Trophoblast cell (in vitro differentiated cells and primary cell): ENCODE measurements around the gene TSHZ2.

ENCODE experiments used
- DNase-seq, 2 donors: peaks; one replicate each; pipeline ENCODE4 v3.0.0-alpha.2; 2016
- H2AFZ ChIP-seq: 2 replicates; pipeline ENCODE4 v1.6.1; 2013; ENCODE audit warnings: low read length, moderate library complexity, mild to moderate bottlenecking; ENCODE audit not compliant: insufficient read depth, poor library complexity
- H2AK5ac ChIP-seq: 2 replicates; pipeline ENCODE4 v1.6.1; 2013; ENCODE audit warnings: mild to moderate bottlenecking, low read length
- H2BK120ac ChIP-seq: 2 replicates; pipeline ENCODE4 v1.6.1; 2013; ENCODE audit warnings: low read length, mild to moderate bottlenecking, moderate library complexity; ENCODE audit not compliant: insufficient read depth, poor library complexity
- H2BK12ac ChIP-seq: 2 replicates; pipeline ENCODE4 v1.6.1; 2013; ENCODE audit warnings: mild to moderate bottlenecking, low read length, moderate library complexity
- H2BK5ac ChIP-seq: 2 replicates; pipeline ENCODE4 v1.6.1; 2013; ENCODE audit warnings: low read length, low read depth, moderate library complexity, mild to moderate bottlenecking; ENCODE audit not compliant: poor library complexity
- H3K14ac ChIP-seq: 2 replicates; pipeline ENCODE4 v1.6.1; 2013; ENCODE audit warnings: mild to moderate bottlenecking, low read length
- H3K18ac ChIP-seq: 2 replicates; pipeline ENCODE4 v1.6.1; 2013; ENCODE audit warnings: mild to moderate bottlenecking, low read length
- H3K23ac ChIP-seq: 2 replicates; pipeline ENCODE4 v1.6.1; 2013; ENCODE audit warnings: low read length
- H3K27ac ChIP-seq: 2 replicates; pipeline ENCODE4 v1.5.1; 2013; ENCODE audit warnings: low read depth, mild to moderate bottlenecking, inconsistent platforms, low read length, moderate library complexity
- H3K27me3 ChIP-seq: 2 replicates; pipeline ENCODE4 v1.6.1; 2013; ENCODE audit warnings: inconsistent platforms, mild to moderate bottlenecking, low read length, moderate library complexity; ENCODE audit not compliant: insufficient read depth
- H3K36me3 ChIP-seq, 2 experiments: 1 replicate in 1 of 2; 2 replicates in 1 of 2; pipeline ENCODE4 v1.6.1; 2013; ENCODE audit warnings: low read length in 2 of 2, mild to moderate bottlenecking in 2 of 2, moderate library complexity in 1 of 2; ENCODE audit not compliant: insufficient read depth in 2 of 2, control insufficient read depth in 1 of 2
- H3K4ac ChIP-seq: 2 replicates; pipeline ENCODE4 v1.6.1; 2013; ENCODE audit warnings: low read depth, mild to moderate bottlenecking, low read length, moderate library complexity
- H3K4me1 ChIP-seq, 2 experiments: 1 replicate in 1 of 2; 2 replicates in 1 of 2; pipeline ENCODE4 v1.6.1; 2013; ENCODE audit warnings: low read length in 2 of 2, mild to moderate bottlenecking in 2 of 2, moderate library complexity in 1 of 2; ENCODE audit not compliant: insufficient read depth in 2 of 2, control insufficient read depth in 1 of 2
- H3K4me2 ChIP-seq: 2 replicates; pipeline ENCODE4 v1.6.1; 2013; ENCODE audit warnings: inconsistent platforms, mild to moderate bottlenecking, low read length, moderate library complexity
- H3K4me3 ChIP-seq: 2 replicates; pipeline ENCODE4 v1.5.1; 2013; ENCODE audit warnings: mild to moderate bottlenecking, low read depth, low read length, inconsistent platforms
- H3K79me1 ChIP-seq: one replicate; pipeline ENCODE4 v1.6.1; 2013; ENCODE audit warnings: low read length
- H3K79me2 ChIP-seq: 2 replicates; pipeline ENCODE4 v1.6.1; 2013; ENCODE audit warnings: low read length, mild to moderate bottlenecking; ENCODE audit not compliant: control insufficient read depth, insufficient read depth, poor library complexity
- H3K9ac ChIP-seq: 2 replicates; pipeline ENCODE4 v1.6.1; 2013; ENCODE audit warnings: mild to moderate bottlenecking, low read length
- H3K9me3 ChIP-seq: 2 replicates; pipeline ENCODE4 v1.6.1; 2013; ENCODE audit warnings: low read depth, mild to moderate bottlenecking, control low read depth, inconsistent platforms, low read length; ENCODE audit not compliant: insufficient read depth
- H4K12ac ChIP-seq: 2 replicates; pipeline ENCODE4 v1.6.1; 2013; ENCODE audit warnings: low read depth, mild to moderate bottlenecking, low read length, moderate library complexity
- H4K8ac ChIP-seq: 2 replicates; pipeline ENCODE4 v1.6.1; 2013; ENCODE audit warnings: low read depth, mild to moderate bottlenecking, low read length, moderate library complexity
- H4K91ac ChIP-seq: one replicate; pipeline ENCODE4 v1.6.1; 2013; ENCODE audit warnings: low read depth, mild to moderate bottlenecking, low read length, moderate library complexity
- WGBS: extraction: QIAGEN DNeasy Blood & Tissue Kit; methylation state at CpG from one replicate; pipeline ENCODE4 v1.1.7; 2013; ENCODE audit warnings: missing lambda C conversion rate; ENCODE audit not compliant: insufficient read length, insufficient coverage; ENCODE audit errors: extremely low coverage; 5-methylcytosine and 5-hydroxymethylcytosine counted together

Gene TSHZ2

DNA sequence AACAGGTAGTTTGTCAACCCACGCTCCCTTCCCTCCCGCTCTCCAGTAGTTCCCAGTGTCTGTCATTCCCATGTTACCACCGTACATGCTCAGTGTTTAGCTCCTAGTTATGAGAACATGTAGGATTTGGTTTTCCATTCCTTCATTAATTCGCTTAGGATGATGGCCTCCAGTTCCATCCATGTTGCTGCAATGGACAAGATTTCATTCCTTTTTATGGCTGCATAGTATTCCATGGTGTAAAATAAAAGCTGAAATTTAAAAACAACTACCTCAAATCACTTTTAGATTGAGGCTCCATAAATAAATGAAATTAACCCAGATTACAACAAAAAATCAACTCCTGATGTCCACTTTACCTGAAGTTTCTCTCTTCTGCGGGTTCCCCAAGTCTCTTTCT, 430.9 kb downstream of the TSHZ2 start:
- no CpG with 5 or more reads among the region's 5 CpGs for WGBS
- no peaks in the 10 kb centered on the region for H3K9me3 ChIP-seq

DNA sequence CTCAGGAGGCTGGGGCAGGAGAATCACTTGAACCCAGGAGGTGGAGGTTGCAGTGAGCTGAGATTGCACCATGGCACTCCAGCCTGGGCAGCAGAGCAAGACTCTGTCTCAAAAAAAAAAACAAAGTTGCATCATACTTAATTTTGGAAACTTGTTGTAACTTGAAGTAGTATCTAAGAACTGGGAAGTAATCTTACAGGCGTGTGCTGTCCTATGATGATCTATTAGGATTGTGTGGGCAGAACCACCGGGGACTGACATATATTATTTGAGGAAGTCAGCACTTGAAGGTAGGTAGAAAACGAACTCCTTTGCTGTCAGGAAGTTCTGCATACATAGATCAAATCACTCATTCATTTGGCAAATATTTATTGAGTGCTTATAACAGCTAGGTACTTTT, 433.0 kb downstream of the TSHZ2 start:
- Histone ChIP-seq H3K4me3 (no peak overlapping the region), H2AK5ac (no peak overlapping the region), H3K9ac (no peak overlapping the region), H3K4me2 (no peak overlapping the region), H3K79me1 (no peaks in the 10 kb centered on the region), H3K18ac (no peak overlapping the region), H2BK120ac (no peak overlapping the region), H3K4ac (no peak overlapping the region), H3K23ac (no peak overlapping the region), H2AFZ (no peak overlapping the region), H4K91ac (no peak overlapping the region), H3K14ac (no peak overlapping the region), H3K4me1 (no peaks in the 10 kb centered on the region), H3K27me3 (no peaks in the 10 kb centered on the region), H3K9me3 (no peaks in the 10 kb centered on the region), H3K36me3 (no peaks in the 10 kb centered on the region), H3K79me2 (no peaks in the 10 kb centered on the region), H4K12ac (no peak overlapping the region), H3K27ac (no peak overlapping the region), H2BK5ac (no peak overlapping the region), H2BK12ac (no peak overlapping the region), H4K8ac (no peak overlapping the region)
- no CpG with 5 or more reads among the region's 3 CpGs for WGBS
- no peak for DNase-seq

More for the DNA sequence above, 430.9 kb downstream of the TSHZ2 start:
- Histone ChIP-seq H3K4me3 (no peak overlapping the region), H4K12ac (no peak overlapping the region), H3K14ac (no peak overlapping the region), H3K4ac (no peak overlapping the region), H2BK12ac (no peak overlapping the region), H2AK5ac (no peak overlapping the region), H3K4me2 (no peak overlapping the region), H4K91ac (no peak overlapping the region), H3K4me1 (no peaks in the 10 kb centered on the region), H3K23ac (no peak overlapping the region), H3K27me3 (no peaks in the 10 kb centered on the region), H3K79me2 (no peaks in the 10 kb centered on the region), H2BK120ac (no peak overlapping the region), H3K18ac (no peak overlapping the region), H2BK5ac (no peak overlapping the region), H2AFZ (no peak overlapping the region), H3K79me1 (no peaks in the 10 kb centered on the region), H4K8ac (no peak overlapping the region), H3K36me3 (no peaks in the 10 kb centered on the region), H3K9ac (no peak overlapping the region), H3K27ac (no peak overlapping the region)
- DNase-seq = no peak

DNA sequence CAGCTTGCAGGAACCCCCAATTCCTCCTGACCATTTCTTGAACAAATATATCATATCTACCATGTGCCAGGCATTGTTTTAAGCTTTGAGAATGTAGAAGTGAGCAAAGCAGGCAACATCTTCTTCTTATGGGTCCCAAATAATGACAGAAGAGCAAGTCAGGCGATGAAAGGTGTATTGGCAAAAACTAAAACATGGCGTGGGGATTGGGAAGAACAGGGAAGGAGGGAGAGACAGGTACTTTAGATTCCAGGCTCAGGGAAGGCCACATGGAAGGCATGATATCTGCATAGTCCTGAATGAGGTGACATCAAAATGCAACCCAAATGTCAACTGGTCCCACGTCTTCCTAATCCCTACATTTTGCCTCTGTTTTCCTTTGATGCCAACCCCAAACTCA, 434.4 kb downstream of the TSHZ2 start:
- Histone ChIP-seq H3K14ac (no peak overlapping the region), H3K4me3 (no peak overlapping the region), H4K12ac (no peak overlapping the region), H3K18ac (no peak overlapping the region), H3K27ac (no peak overlapping the region), H4K8ac (no peak overlapping the region), H2BK120ac (no peak overlapping the region), H3K23ac (no peak overlapping the region), H3K79me2 (no peaks in the 10 kb centered on the region), H3K9me3 (no peaks in the 10 kb centered on the region), H2BK12ac (no peak overlapping the region), H3K27me3 (no peaks in the 10 kb centered on the region), H4K91ac (no peak overlapping the region), H2AK5ac (no peak overlapping the region), H2BK5ac (no peak overlapping the region), H3K4me2 (no peak overlapping the region), H3K79me1 (no peaks in the 10 kb centered on the region), H3K36me3 (no peaks in the 10 kb centered on the region), H3K4ac (no peak overlapping the region), H3K9ac (no peak overlapping the region), H3K4me1 (no peaks in the 10 kb centered on the region), H2AFZ (no peak overlapping the region)
- WGBS = no CpG with 5 or more reads among the region's 3 CpGs
- no peak for DNase-seq

DNA sequence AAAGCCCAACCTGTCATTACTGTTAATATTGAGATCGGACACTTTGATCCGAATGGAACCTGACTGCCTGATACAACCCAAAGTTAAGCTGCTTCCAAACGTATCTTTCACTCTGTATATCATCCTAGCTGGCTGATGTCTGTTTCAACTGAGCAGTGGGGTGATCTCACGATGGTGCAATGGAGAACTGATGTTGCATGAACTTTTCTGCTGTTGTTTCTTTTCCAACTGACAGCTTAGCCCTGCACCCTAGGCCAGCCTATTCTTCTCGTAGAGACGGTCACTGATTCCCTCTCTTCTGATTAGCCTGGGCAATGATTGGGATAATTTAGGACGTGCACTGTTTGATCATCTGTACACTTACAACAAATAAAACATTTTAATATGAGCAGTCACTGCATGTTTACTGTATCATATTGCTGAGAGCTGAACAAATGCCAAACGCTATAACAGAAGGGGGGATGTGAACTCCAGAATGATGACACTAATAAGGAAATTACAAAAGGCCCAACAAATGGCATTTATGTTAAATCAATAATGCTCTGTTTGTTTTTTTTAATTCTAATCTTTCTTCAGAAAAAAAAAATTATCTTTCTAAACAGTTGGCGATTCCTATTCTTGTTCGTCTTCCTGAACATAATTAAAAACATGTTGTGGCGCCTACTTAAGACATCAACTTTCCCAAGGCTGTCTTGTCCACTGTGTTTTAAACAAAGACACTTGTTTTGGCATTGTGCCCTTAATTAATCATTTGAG, 436.7 kb downstream of the TSHZ2 start:
- no peaks in the 10 kb centered on the region for H3K27me3 ChIP-seq
- H3K79me2 ChIP-seq = no peaks in the 10 kb centered on the region
- no peaks in the 10 kb centered on the region for H3K79me1 ChIP-seq
- H3K14ac ChIP-seq = no peak overlapping the region
- no peak overlapping the region for H4K91ac ChIP-seq
- no peak overlapping the region for H2BK120ac ChIP-seq
- H3K9me3 ChIP-seq = no peaks in the 10 kb centered on the region
- no peak overlapping the region for H4K8ac ChIP-seq
- H2AK5ac ChIP-seq = no peak overlapping the region
- H2AFZ ChIP-seq = no peak overlapping the region
- no peak overlapping the region for H2BK12ac ChIP-seq
- H3K23ac ChIP-seq = no peak overlapping the region
- WGBS = no CpG with 5 or more reads among the region's 11 CpGs
- H3K4me1 ChIP-seq = no peaks in the 10 kb centered on the region
- H4K12ac ChIP-seq = no peak overlapping the region
- no peak overlapping the region for H3K4me3 ChIP-seq
- H3K18ac ChIP-seq = no peak overlapping the region
- no peak overlapping the region for H3K4me2 ChIP-seq
- no peak overlapping the region for H3K9ac ChIP-seq
- no peak overlapping the region for H2BK5ac ChIP-seq
- no peak overlapping the region for H3K27ac ChIP-seq
- DNase-seq = no peak
- H3K4ac ChIP-seq = no peak overlapping the region
- no peaks in the 10 kb centered on the region for H3K36me3 ChIP-seq
